Astrocyte (in vitro differentiated cells and primary cell): Measurements from ENCODE around the gene MYCN.

Experiments used
- CTCF ChIP-seq: IDR thresholded peaks from 2 replicates; pipeline ENCODE4 v1.5.1; 2011; ENCODE audit warnings: low read depth, mild to moderate bottlenecking, inconsistent platforms, low read length, moderate library complexity; ENCODE audit not compliant: insufficient read depth
- EZH2 ChIP-seq: IDR thresholded peaks from 2 replicates; pipeline ENCODE4 v1.6.1; 2012; ENCODE audit warnings: mild to moderate bottlenecking, low read length, inconsistent platforms; ENCODE audit not compliant: insufficient read depth

- TF ChIP-seq CTCF (no peak), EZH2 (no peak)
These were observed 33.4 kb downstream of the MYCN start for GRCh38 chr2:15973481-15974401.
